SH-SY5Y (cell line): Measurements from ENCODE around the gene USP37.

Source experiments
- GATA2 ChIP-seq: IDR thresholded peaks from 2 replicates; pipeline ENCODE4 v1.6.1; 2011; ENCODE audit warnings: mild to moderate bottlenecking, low read depth, low read length
- GATA3 ChIP-seq: IDR thresholded peaks from 2 replicates; pipeline ENCODE4 v1.6.1; 2011; ENCODE audit warnings: low read depth, mild to moderate bottlenecking, low read length, moderate library complexity

The USP37 gene

GRCh38 chr2:218516614-218517013 lies 51.5 kb downstream of the USP37 start:
- TF ChIP-seq GATA2, result no peak
- no peak for TF ChIP-seq GATA3

- no peak for TF ChIP-seq GATA2
- no peak for TF ChIP-seq GATA3
Observed at GRCh38 chr2:218513676-218514075, 54.5 kb downstream of the USP37 start.

GRCh38 chr2:218508299-218508698 lies 59.9 kb downstream of the USP37 start:
- TF ChIP-seq GATA3, result no peak
- no peak for TF ChIP-seq GATA2

GRCh38 chr2:218505754-218506371 lies 62.3 kb downstream of the USP37 start:
- no peak for TF ChIP-seq GATA2
- no peak for TF ChIP-seq GATA3

- TF ChIP-seq GATA3, result no peak
- no peak for TF ChIP-seq GATA2
Observed at GRCh38 chr2:218501665-218502064, 66.5 kb downstream of the USP37 start.

GRCh38 chr2:218500501-218501060 lies 67.6 kb downstream of the USP37 start:
- TF ChIP-seq GATA3 (no peak), GATA2 (no peak)

GRCh38 chr2:218485986-218486667 lies 82.0 kb downstream of the USP37 start:
- no peak for TF ChIP-seq GATA3

GRCh38 chr2:218482651-218483050 lies 85.5 kb downstream of the USP37 start:
- TF ChIP-seq GATA2 (no peak), GATA3 (no peak)

- TF ChIP-seq GATA2 (no peak), GATA3 (no peak)
Observed at GRCh38 chr2:218479595-218479994, 88.6 kb downstream of the USP37 start.

GRCh38 chr2:218478544-218478943 lies 89.6 kb downstream of the USP37 start:
- TF ChIP-seq GATA3 (no peak), GATA2 (no peak)

GRCh38 chr2:218477247-218477646 lies 90.9 kb downstream of the USP37 start:
- no peak for TF ChIP-seq GATA3
- TF ChIP-seq GATA2, result no peak

- TF ChIP-seq GATA2 (no peak), GATA3 (no peak)
Observed at GRCh38 chr2:218476676-218477075, 91.5 kb downstream of the USP37 start.

- TF ChIP-seq GATA2, result no peak
- no peak for TF ChIP-seq GATA3
Observed at GRCh38 chr2:218474527-218474926, 93.6 kb downstream of the USP37 start.

- TF ChIP-seq GATA2 (no peak), GATA3 (no peak)
Observed at GRCh38 chr2:218472988-218473387, 95.2 kb downstream of the USP37 start.

- TF ChIP-seq GATA3 (no peak), GATA2 (no peak)
Observed at GRCh38 chr2:218471982-218472381, 96.2 kb downstream of the USP37 start.
